Activated naive CD4-positive, alpha-beta T cell treated with anti-CD3 and anti-CD28 coated beads, Interleukin-2, amount 50 U/mL, for 16 hours (primary cell): ENCODE measurements around the gene MRPS23.

ENCODE experiments used
- DNase-seq: peaks from one replicate; pipeline ENCODE4 v3.0.0-alpha.2; 2020

MRPS23 gene

DNA sequence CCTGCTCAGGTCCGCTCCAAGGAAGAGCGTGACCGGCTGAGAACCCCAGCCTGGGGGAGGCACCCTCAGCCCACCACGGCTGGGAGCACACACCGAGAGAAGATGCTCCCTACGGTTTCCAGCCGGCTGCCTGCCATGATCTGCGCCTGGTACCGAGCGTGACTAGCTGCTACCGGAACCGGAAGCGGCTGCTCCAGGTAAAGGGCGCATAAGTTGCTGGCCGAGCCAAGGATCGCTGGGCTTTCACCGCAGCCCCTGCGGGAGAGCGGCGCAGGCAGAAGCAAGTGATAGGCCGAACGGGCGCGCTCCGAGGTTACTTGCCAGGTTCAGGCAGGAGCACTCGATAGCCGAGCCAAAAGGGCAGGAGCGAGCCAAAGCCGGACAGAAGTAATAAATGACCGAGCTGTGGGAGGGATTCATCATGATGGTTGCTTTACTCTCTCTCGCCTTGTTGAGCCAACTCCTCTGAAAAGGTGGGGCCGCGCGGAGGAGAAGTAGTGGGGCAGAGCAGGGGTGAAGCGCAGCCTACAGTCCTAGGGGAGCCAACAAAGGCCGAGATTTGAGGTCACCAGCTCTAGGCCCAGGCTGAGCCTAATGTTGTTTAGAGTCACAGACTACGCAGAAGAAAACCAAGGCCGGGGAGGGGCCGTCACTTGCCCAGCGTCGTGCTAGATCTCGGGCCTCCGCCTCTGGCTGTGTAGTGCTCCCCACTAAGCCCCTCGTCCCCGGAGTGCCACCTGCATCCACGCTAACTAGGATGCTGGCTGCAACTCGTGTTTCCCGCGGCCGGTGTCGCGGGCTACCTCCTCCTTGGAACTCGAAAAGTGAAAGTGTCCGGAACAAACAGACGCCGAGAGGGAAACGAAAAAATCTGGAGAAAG is at the start of gene MRPS23:
TSS of gene MRPS23 (minus strand) at position 171 of the 881 bp plus-strand sequence. CDS start at position 137, 34 bp downstream.
- peak; percentile 97 for DNase-seq

- DNase-seq = no peak
Observed at GRCh38 chr17:57899391-57899790, 49.5 kb upstream of the MRPS23 start.

DNA sequence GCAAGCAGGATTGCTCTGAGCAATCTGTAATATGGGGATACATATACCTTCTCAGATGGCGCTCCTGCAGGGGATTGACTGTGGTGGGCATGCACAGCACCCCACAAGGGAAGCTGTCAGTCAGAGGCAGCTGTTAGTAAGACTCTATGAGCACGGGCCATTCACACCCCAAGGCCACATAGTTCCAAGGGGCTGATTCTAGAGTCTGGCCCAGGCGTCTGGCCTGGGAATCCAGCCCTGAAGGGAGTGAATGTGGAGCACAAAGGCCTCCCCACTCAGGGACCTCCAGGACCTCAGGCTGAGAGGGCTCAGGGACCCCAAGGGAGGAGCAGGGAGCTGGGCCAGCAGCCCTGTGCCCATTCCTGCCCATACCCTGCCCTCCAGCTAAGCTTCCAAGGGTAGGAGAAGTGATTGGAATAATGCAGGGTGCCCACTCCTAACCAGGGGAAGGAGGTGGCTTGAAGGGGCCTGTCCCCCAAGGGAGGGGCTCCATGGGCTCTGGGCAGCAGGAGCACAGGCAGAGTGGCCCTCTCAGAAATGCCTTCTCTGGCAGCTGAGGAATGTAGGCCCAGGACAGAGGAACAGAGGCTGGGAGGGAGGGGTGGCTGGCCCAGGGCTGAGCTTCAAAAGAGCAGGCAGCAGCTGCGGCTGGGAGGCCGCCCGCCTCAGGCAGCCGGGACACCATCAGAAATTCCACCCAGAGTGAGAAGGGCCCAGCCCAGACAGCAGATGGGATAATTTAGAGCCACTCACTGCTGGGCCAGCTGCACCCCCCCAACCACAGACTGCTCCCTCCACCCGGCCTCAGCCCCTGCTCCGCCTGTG is 48.9 kb upstream of the MRPS23 start:
- no peak for DNase-seq

DNA sequence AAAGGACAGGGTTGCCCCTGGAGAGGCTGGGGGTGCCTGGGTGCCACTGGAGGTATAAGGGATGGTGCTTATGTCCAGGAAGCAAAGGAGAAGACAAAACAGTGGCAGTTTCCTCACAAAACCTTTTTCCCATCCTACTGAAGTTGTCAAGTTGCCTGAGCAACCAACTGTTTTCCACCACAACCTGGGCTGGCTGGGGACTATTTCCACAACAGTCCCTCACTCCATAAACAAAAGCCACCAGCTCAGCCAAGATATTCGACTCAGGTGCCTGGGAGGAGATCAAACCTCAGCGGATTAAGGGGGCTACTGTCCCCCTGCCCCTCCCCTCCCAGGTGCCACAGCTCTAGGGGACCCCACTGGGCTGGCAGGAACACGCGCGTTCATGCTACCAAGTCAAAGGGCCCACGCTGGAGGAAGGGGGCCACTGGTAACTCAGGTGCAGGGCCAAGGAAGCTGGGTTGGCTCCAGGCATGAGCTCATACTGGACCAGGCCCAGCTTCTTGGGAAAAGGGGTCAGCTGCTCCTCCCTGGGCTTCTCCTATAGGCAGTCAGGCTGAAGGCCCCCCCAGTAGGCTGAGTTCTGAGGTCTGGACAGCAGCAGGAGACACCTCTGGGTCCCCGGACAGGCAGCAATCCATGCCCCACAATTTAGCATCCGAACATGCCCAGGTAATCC is 45.7 kb upstream of the MRPS23 start:
- no peak for DNase-seq

DNA sequence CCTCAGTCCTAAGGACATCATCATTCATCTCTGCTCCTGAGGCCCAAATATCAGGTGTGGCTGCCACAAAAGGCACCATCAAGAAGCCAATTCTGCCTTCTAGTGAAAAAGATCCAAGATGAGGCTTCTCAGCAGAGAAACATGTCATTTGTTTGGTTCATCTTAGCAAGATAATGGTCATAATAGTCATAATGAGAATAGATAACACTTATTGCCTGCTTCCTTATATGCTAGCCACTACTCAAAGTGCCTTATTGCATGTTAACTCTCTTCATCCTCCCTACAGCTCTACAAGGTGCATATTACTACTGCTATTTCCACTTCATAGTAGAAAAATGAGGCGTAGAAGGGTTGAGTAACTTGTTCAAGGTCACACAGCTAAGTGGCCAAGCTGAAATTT is 45.0 kb upstream of the MRPS23 start:
- DNase-seq = no peak

DNA sequence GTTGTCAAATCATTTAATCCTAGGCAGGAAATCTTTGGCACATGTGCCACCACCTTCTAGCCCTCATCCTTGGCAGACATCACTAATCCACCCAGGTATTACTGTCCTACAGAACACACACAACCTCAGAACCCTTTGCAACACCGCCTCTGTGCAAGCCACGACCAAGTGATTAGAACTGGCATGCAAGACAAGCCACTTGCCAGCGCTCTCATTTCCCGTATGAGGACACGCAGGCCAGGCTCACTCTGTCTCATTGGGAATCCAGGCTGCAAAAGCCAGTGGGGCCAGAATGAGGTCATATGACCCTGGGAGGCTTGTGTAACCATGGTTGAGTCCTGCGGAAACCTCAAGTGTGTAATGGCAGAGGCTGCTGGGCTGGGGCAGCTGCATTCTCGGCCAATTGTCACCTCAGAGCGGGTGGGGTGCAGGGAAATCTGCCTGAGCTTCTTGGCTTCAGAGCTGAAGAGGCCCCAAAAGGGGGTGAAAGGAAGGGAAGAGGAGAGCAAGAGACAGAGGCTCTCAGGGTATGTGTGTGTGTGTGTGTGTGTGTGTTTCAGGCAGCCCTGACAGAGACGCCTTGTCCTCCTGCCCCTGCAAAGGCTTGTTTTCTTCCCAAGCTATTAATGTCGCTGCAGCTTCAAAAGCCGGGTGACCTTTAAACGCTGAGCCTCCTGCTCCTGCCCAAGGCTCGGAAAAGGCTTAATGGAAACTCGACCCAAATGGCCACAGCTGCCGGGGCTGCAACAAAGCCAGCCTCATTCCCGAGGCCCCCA is 43.2 kb upstream of the MRPS23 start:
- no peak for DNase-seq

DNA sequence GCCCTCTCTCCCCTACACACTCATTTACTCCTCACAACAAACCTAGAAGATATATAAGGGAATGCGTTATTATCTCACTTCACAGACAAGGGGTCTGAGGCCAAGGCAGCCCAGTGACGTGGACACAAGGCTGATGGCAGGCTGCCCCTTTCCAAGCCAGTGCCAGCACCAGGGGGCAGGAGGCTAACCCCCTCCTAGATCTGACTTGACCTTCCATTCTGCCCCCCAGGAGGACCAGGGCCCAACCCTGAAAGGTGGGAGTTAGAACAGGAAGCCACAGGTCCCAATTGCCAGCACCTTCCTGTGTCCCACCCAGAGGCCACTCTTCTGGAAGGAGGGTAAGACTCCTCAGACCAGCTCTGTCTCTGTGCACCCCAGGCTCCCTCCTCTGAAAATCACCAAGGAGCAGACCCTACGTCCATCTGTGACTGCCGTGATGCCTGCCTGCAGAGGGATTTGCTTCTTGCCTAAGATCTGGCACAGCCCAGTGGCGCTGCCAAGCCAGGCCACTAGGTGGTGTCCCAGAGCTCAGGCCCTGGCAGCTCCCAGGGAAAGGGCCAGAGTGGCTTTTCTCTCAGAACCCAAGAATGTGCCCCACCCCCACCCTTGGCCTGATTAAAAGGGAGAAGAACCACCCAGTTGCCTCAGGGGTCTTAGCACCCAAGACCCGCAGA is 42.4 kb upstream of the MRPS23 start:
- DNase-seq = peak; percentile 81

DNA sequence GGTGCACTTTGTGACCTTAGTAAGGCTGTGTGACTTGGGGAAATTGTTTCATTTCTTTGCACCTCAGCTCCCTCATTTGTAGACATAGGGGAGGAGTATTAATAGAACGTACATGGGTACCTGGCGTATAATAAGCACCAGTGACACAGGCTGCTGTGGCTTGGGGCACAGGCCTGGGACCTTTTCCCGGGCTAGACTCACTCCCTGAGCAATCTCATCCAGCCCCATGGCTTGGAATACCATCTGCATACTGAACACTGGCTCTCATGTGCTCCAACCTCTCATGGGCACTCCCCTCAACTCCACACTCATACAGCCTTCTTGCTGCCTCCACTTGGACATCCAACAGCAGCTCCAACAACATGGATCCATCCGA is 41.0 kb upstream of the MRPS23 start:
- DNase-seq = no peak

DNA sequence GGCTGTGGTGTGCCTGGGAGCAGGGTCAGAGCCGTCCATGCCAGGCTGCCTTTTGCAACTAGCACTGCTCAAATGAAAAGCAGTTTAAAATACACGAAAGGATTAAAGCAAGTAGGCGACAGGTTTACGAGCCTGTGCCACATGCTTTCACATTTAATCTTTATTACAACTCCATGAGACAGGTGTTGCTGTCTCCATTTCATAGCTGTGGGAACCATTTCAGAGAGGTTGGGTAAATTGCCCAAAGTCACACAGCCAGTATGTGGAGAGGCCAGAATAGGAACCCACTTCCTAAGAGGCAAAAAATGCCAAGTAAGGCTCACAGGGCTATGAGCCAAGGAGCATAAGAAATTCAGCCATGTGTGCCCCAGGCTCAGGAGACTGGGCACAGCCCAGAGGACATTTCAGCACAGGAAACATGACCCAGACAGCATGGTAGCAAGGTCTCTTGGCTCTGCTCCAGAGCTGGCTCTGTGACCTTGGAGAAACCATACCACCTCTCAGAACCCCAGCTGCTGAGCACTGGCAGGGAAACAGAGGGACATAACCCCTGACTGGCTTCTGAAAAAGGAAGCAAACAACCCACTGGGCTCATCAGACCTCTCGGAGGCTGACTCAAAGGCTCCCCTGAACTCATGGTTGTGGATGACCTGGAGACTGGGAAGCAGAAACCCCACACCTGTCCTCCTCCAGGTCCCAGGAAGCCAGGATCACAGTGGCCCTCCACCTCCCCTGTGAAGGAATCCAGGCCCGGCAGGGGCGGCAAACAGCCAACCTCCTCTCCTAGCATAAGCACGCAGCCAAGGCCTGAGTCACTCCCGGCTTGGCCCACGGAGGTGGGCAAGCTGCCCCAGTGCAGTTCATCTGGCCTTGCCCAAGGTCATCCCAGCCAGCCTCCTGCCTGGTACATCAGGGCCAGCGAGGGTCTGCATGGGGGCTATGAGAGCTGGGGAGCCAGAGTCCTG is 40.3 kb upstream of the MRPS23 start:
- no peak for DNase-seq

DNA sequence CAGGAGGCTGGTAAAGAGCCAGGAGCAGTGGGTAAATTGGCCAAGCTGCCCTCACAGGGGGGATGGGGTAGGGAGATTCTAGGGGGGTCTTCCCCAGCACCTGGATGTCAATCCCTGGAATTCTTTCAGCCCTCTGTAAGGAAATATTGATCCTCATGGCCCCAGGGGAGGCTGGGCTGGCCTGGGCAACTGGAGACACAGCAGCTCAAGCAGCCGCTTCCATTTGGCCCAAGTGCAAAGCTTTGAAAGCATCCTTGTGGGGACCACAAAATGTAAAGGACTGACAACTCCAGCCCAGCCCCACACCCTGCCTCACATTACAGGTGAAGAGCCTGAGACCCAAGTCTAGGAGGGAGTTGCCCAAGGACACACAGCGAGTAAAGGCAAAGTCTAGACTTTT is 39.4 kb upstream of the MRPS23 start:
- DNase-seq = no peak

DNA sequence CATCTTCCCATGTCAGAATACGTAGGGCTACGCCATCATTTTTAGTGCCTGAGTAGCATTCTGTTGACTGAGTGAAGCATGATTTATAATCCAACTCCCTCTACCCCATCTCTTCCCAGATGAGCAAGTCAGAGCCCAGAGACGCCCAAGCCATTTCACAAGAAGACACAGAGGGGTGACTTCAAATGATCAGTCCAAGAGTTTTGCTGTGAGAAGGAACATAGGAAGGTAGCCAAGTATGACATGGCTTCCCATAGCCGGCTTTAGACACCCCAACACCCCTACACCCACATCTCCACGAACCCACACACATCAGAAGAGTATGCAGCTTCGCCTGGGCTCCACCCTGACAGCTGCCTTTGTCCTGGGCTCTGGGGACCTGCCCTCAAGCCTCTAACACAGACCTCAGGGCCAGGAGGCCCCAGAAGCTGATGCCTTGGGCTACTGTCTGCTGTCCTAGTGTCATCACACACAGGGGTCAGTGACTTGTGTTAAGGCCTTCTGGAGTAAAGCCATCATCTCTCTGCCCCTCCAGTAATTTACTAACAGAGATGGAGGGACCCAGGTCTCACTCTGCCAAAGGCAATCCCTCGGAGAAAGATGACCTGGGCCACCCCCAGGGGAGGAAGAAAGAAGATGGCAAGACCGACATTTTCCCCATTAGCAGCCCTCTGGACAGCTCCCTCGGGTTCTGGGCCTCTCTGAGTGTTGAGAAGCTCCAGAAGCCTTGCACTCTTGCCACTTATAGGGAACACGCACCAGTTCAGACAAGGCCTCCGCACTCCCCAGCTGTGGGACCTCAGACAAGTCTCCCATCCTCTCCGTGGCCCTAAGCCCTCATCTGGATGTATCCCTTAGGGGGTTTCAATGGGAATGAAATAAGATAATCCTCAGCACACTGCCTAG is 38.7 kb upstream of the MRPS23 start:
- no peak for DNase-seq

GRCh38 chr17:57887161-57887560 is 37.3 kb upstream of the MRPS23 start:
- DNase-seq = no peak

- no peak for DNase-seq
Observed at GRCh38 chr17:57886020-57886419, 36.2 kb upstream of the MRPS23 start.

GRCh38 chr17:57885148-57885915 is 35.5 kb upstream of the MRPS23 start:
- DNase-seq = no peak

GRCh38 chr17:57881783-57882351 is 32.0 kb upstream of the MRPS23 start:
- DNase-seq = no peak

- DNase-seq = no peak
Observed at GRCh38 chr17:57881143-57881542, 31.3 kb upstream of the MRPS23 start.

GRCh38 chr17:57880086-57880456 is 30.2 kb upstream of the MRPS23 start:
- peak; percentile 34 for DNase-seq

- no peak for DNase-seq
Observed at GRCh38 chr17:57879437-57880085, 29.7 kb upstream of the MRPS23 start.
